Measurements from ENCODE around the gene C17orf78. TPM values are rescaled to one million over a fixed set of nuclear protein-coding genes. Genes with fewer than 3 reads are reported as not detected.

The C17orf78 gene
- polyA plus RNA-seq, 1 of the 3 experiments (the other 2 are of a cell fraction), result not detected

- H3K4me2 ChIP-seq, result peak overlapping the region; percentile 6; the same call in 1 of the 2 replicates
- peak overlapping the region in 1 of 2 experiments; percentile 47; a peak in 2 of 4 replicates for H3K27ac ChIP-seq (ENCODE audit: low read depth in 2 of 2, low read length in 1 of 2)
- H3K4me3 ChIP-seq (ENCODE audit: low read depth in 2 of 2, low read length in 1 of 2), result no peak overlapping the region
- no peaks in the 10 kb centered on the region for H3K9me3 ChIP-seq
- CTCF ChIA-PET, result interaction anchor here (0.8 to 9.7 kb wide), 3 partner anchors 10 to 29 kb away, joined by 3 to 101 read pairs (median 8); partner anchors contain the start of gene C17orf78
- no peak overlapping the region; the same call in 1 of the 2 replicates for H2AFZ ChIP-seq (ENCODE audit: low read depth)
- H3K36me3 ChIP-seq (replicated peaks in 1 of 2; ENCODE audit: control insufficient read depth in 1 of 2, insufficient read depth in 2 of 2, low read length in 1 of 2), result no peaks in the 10 kb centered on the region
- no peaks in the 10 kb centered on the region for H3K9me2 ChIP-seq
- no peak for TF ChIP-seq YY1 (IDR thresholded peaks at IDR 0.05; ENCODE audit: low read depth)
- TF ChIP-seq POLR2AphosphoS5 (IDR thresholded peaks at IDR 0.05; ENCODE audit: low read depth, low read length), result no peak
- peak; percentile 52 for TF ChIP-seq FOSL2 (IDR thresholded peaks at IDR 0.05; ENCODE audit: borderline replicate concordance, low read depth)
- TF ChIP-seq MXI1 (IDR thresholded peaks at IDR 0.05; ENCODE audit: low read depth, low read length), result no peak
- TF ChIP-seq ELF1 (IDR thresholded peaks at IDR 0.05), result no peak
- H3K79me2 ChIP-seq (ENCODE audit: insufficient read depth), result peaks cover 3% of the 10 kb centered on the region; the same call in 1 of the 2 replicates
- WGBS (ENCODE audit: low lambda C conversion rate), result 62% methylated on average over 3 of the region's 3 CpGs
- H3K4me1 ChIP-seq (ENCODE audit: control insufficient read depth in 1 of 2, insufficient read depth in 2 of 2, low read depth in 1 of 2, low read length in 1 of 2), result peaks cover 2 to 27% of the 10 kb centered on the region in 2 experiments; a peak in 3 of 4 replicates
- H3K27me3 ChIP-seq (ENCODE audit: insufficient read depth), result no peaks in the 10 kb centered on the region
- H3K9ac ChIP-seq, result no peak overlapping the region
- H4K20me1 ChIP-seq (ENCODE audit: insufficient read depth), result no peaks in the 10 kb centered on the region
- POLR2A ChIA-PET, result no interaction called here
- H3F3A ChIP-seq (replicated peaks; ENCODE audit: insufficient read depth), result no peaks in the 10 kb centered on the region
- DNase-seq, result no peak
These were observed 12.5 kb downstream of the C17orf78 start for GRCh38 chr17:37388266-37388665.

- CTCF ChIA-PET, result interaction anchor here (1.0 to 9.7 kb wide), 3 partner anchors 9 to 146 kb away, joined by 3 to 101 read pairs (median 8); partner anchors contain the start of gene C17orf78
- WGBS (ENCODE audit: low lambda C conversion rate), result 100% methylated on average over 4 of the region's 4 CpGs
- TF ChIP-seq FOXJ3 (CRISPR knock-in tag; IDR thresholded peaks at IDR 0.05), result no peak
- no peak for TF ChIP-seq CTCF (IDR thresholded peaks at IDR 0.05)
- TF ChIP-seq SIN3A (IDR thresholded peaks at IDR 0.05; ENCODE audit: borderline replicate concordance, low read depth, low read length), result no peak
- no peak for TF ChIP-seq FOSL2 (IDR thresholded peaks at IDR 0.05; ENCODE audit: borderline replicate concordance, low read depth)
- no peak for TF ChIP-seq REST (IDR thresholded peaks at IDR 0.05; ENCODE audit: low read depth, low read length)
- TF ChIP-seq IRF3 (IDR thresholded peaks at IDR 0.05; ENCODE audit: low read depth, low read length), result no peak
- TF ChIP-seq MXI1 (IDR thresholded peaks at IDR 0.05; ENCODE audit: low read depth, low read length), result no peak
- no peak for TF ChIP-seq TAF1 (IDR thresholded peaks at IDR 0.05; ENCODE audit: borderline replicate concordance, low read depth, low read length)
- TF ChIP-seq GABPA (IDR thresholded peaks at IDR 0.05; ENCODE audit: low read depth), result no peak
These were observed 13.4 kb downstream of the C17orf78 start for GRCh38 chr17:37389160-37389559.

More at GRCh38 chr17:37389160-37389559, 13.4 kb downstream of the C17orf78 start:
- H2AFZ ChIP-seq (ENCODE audit: low read depth), result no peak overlapping the region
- no peak overlapping the region for H3K9ac ChIP-seq
- H3K36me3 ChIP-seq (replicated peaks in 1 of 2; ENCODE audit: control insufficient read depth in 1 of 2, insufficient read depth in 2 of 2, low read length in 1 of 2), result no peaks in the 10 kb centered on the region
- no peaks in the 10 kb centered on the region for H4K20me1 ChIP-seq (ENCODE audit: insufficient read depth)
- H3K27me3 ChIP-seq (ENCODE audit: insufficient read depth), result no peaks in the 10 kb centered on the region
- no peak overlapping the region for H3K4me2 ChIP-seq
- H3K4me1 ChIP-seq (ENCODE audit: control insufficient read depth in 1 of 2, insufficient read depth in 2 of 2, low read depth in 1 of 2, low read length in 1 of 2), result peaks cover 2 to 27% of the 10 kb centered on the region in 2 experiments; a peak in 3 of 4 replicates
- POLR2A ChIA-PET, result no interaction called here
- no peaks in the 10 kb centered on the region for H3K9me2 ChIP-seq
- no peak for DNase-seq
- no peak overlapping the region for H3K27ac ChIP-seq (ENCODE audit: low read depth in 2 of 2, low read length in 1 of 2)
- H3F3A ChIP-seq (replicated peaks; ENCODE audit: insufficient read depth), result no peaks in the 10 kb centered on the region
- no peaks in the 10 kb centered on the region for H3K9me3 ChIP-seq
- peaks cover 6% of the 10 kb centered on the region; the same call in 1 of the 2 replicates for H3K79me2 ChIP-seq (ENCODE audit: insufficient read depth)
- H3K4me3 ChIP-seq (ENCODE audit: low read depth in 2 of 2, low read length in 1 of 2), result no peak overlapping the region

Measured in SK-N-SH (cell line).